SK-N-SH (cell line): ENCODE data around the gene FBXO17. TPM values are rescaled to one million over a fixed set of nuclear protein-coding genes. Genes with fewer than 3 reads are reported as not detected.

ENCODE experiments used
- CTCF ChIA-PET: fragments of 300-600, 350-600 bp; formaldehyde crosslinking; extraction: SDS; loops from one replicate; lab custom pipeline; 2021; lab: Yijun Ruan, JAX
- POLR2A ChIA-PET: fragments of 350-600 bp; sonication (Branson Sonifier 250); formaldehyde crosslinking; extraction: SDS; loops from one replicate; lab custom pipeline; 2020; ENCODE audit warnings: antibody characterized with exemption, inconsistent platforms; lab: Yijun Ruan, JAX
- DNase-seq: peaks from one replicate; pipeline ENCODE4 v3.0.0; 2012
- H2AFZ ChIP-seq: fragments of 200-600 bp; sonication (generic); 2 replicates; pipeline ENCODE4 v1.8.1; 2016; ENCODE audit warnings: antibody characterized with exemption, mild to moderate bottlenecking, low read depth
- H3F3A ChIP-seq: fragments of 200-600 bp; sonication (generic); replicated peaks from 2 replicates; pipeline ENCODE3; 2016; ENCODE audit warnings: antibody characterized with exemption, mild to moderate bottlenecking; ENCODE audit not compliant: insufficient read depth
- H3K27ac ChIP-seq, 2 experiments: fragments of 200-500 bp in 1 of 2; fragments of 200-600 bp in 1 of 2; sonication (Bioruptor generic) in 1 of 2; sonication (generic), shearing (Covaris generic) in 1 of 2; 2 replicates each; pipeline versions ENCODE4 v1.5.1 to v1.6.1; 2014 to 2016; ENCODE audit warnings: low read depth in 2 of 2, inconsistent platforms in 1 of 2, low read length in 1 of 2, mild to moderate bottlenecking in 1 of 2, mixed read lengths in 1 of 2
- H3K27me3 ChIP-seq: fragments of 200-600 bp; sonication (generic), shearing (Covaris generic); 2 replicates; pipeline ENCODE4 v1.6.1; 2016; ENCODE audit warnings: mixed run types; ENCODE audit not compliant: insufficient read depth
- H3K36me3 ChIP-seq, 2 experiments: fragments of 200-500 bp in 1 of 2; fragments of 200-600 bp in 1 of 2; sonication (Bioruptor generic) in 1 of 2; sonication (generic) in 1 of 2; replicated peaks in 1 of 2; 2 replicates each; pipeline versions ENCODE3 to v1.5.1; 2014 to 2016; ENCODE audit warnings: low read length in 1 of 2, mild to moderate bottlenecking in 1 of 2; ENCODE audit not compliant: insufficient read depth in 2 of 2, control insufficient read depth in 1 of 2
- H3K4me1 ChIP-seq, 2 experiments: fragments of 200-500 bp in 1 of 2; fragments of 200-600 bp in 1 of 2; sonication (Bioruptor generic) in 1 of 2; sonication (generic), shearing (Covaris generic) in 1 of 2; 2 replicates each; pipeline versions ENCODE4 v1.5.1 to v1.6.1; 2014 to 2016; ENCODE audit warnings: low read depth in 1 of 2, low read length in 1 of 2, mixed run types in 1 of 2; ENCODE audit not compliant: insufficient read depth in 2 of 2, control insufficient read depth in 1 of 2
- H3K4me2 ChIP-seq: fragments of 200-600 bp; sonication (generic), shearing (Covaris generic); 2 replicates; pipeline ENCODE4 v1.6.1; 2017; ENCODE audit warnings: mixed run types
- H3K4me3 ChIP-seq, 2 experiments: fragments of 200-500 bp in 1 of 2; fragments of 200-600 bp in 1 of 2; sonication (Bioruptor generic) in 1 of 2; sonication (generic), shearing (Covaris generic) in 1 of 2; 2 replicates each; pipeline versions ENCODE4 v1.5.1 to v1.8.1; 2014 to 2016; ENCODE audit warnings: low read depth in 2 of 2, inconsistent platforms in 1 of 2, low read length in 1 of 2, mild to moderate bottlenecking in 1 of 2, mixed read lengths in 1 of 2, moderate library complexity in 1 of 2
- H3K79me2 ChIP-seq: fragments of 200-600 bp; sonication (generic); 2 replicates; pipeline ENCODE4 v1.8.1; 2017; ENCODE audit warnings: mild to moderate bottlenecking; ENCODE audit not compliant: insufficient read depth
- H3K9ac ChIP-seq: fragments of 200-600 bp; sonication (generic); 2 replicates; pipeline ENCODE4 v1.6.1; 2017; ENCODE audit warnings: mixed run types
- H3K9me2 ChIP-seq: fragments of 200-600 bp; sonication (generic); 2 replicates; pipeline ENCODE4 v1.6.1; 2017; ENCODE audit warnings: mixed run types
- H3K9me3 ChIP-seq: fragments of 200-600 bp; sonication (generic); 2 replicates; pipeline ENCODE4 v1.6.1; 2017; ENCODE audit warnings: mixed run types, mild to moderate bottlenecking, moderate library complexity
- H4K20me1 ChIP-seq: fragments of 200-600 bp; sonication (generic); 2 replicates; pipeline ENCODE4 v1.6.1; 2017; ENCODE audit warnings: mild to moderate bottlenecking, mixed run types; ENCODE audit not compliant: insufficient read depth
- CHD2 ChIP-seq: fragments of 150-350 bp; IDR thresholded peaks from 2 replicates; pipeline ENCODE4 v1.6.1; 2018; ENCODE audit warnings: low read length; ENCODE audit not compliant: partially characterized antibody
- EZH2phosphoT487 ChIP-seq: fragments of 200-600 bp; sonication (generic); IDR thresholded peaks from 2 replicates; pipeline ENCODE4 v1.6.1; 2017; ENCODE audit warnings: low read depth, mixed run types, mild to moderate bottlenecking, antibody characterized with exemption, moderate library complexity, borderline replicate concordance
- FOSL2 ChIP-seq: IDR thresholded peaks from 2 replicates; pipeline ENCODE4 v1.4.0; 2012; ENCODE audit warnings: low read depth, mild to moderate bottlenecking, moderate library complexity, borderline replicate concordance
- GABPA ChIP-seq: IDR thresholded peaks from 2 replicates; pipeline ENCODE4 v1.4.0; 2012; ENCODE audit warnings: low read depth, mild to moderate bottlenecking
- GATA2 ChIP-seq: sonication (generic); formaldehyde crosslinking; IDR thresholded peaks from 2 replicates; pipeline ENCODE4 v1.5.0; 2020; ENCODE audit warnings: mild to moderate bottlenecking, missing genetic modification reagents
- JUND ChIP-seq: IDR thresholded peaks from 2 replicates; pipeline ENCODE4 v1.4.0; 2012
- MAX ChIP-seq: IDR thresholded peaks from 2 replicates; pipeline ENCODE4 v1.4.0; 2012; ENCODE audit warnings: low read depth
- MXI1 ChIP-seq: IDR thresholded peaks from 2 replicates; pipeline ENCODE4 v1.6.1; 2012; ENCODE audit warnings: mild to moderate bottlenecking, low read depth, low read length, improper control_type of control experiment
- NFIC ChIP-seq: IDR thresholded peaks from 2 replicates; pipeline ENCODE4 v1.4.0; 2012; ENCODE audit warnings: borderline replicate concordance
- NRF1 ChIP-seq: IDR thresholded peaks from 2 replicates; pipeline ENCODE4 v1.6.1; 2012; ENCODE audit warnings: low read depth, mild to moderate bottlenecking, low read length
- REST ChIP-seq: IDR thresholded peaks from 2 replicates; pipeline ENCODE4 v1.6.1; 2012; ENCODE audit warnings: mild to moderate bottlenecking, low read depth, low read length, moderate library complexity
- RFX5 ChIP-seq: IDR thresholded peaks from 2 replicates; pipeline ENCODE4 v1.6.1; 2012; ENCODE audit warnings: mild to moderate bottlenecking, improper control_type of control experiment, low read length
- RXRA ChIP-seq: IDR thresholded peaks from 2 replicates; pipeline ENCODE4 v1.4.0; 2012; ENCODE audit warnings: low read depth, mild to moderate bottlenecking, borderline replicate concordance
- SIN3A ChIP-seq: IDR thresholded peaks from 2 replicates; pipeline ENCODE4 v1.6.1; 2012; ENCODE audit warnings: low read depth, mild to moderate bottlenecking, low read length, moderate library complexity, borderline replicate concordance
- TCF12 ChIP-seq: IDR thresholded peaks from 2 replicates; pipeline ENCODE4 v1.4.0; 2012
- ZBTB33 ChIP-seq: IDR thresholded peaks from 2 replicates; pipeline ENCODE4 v1.4.0; 2012; ENCODE audit warnings: low read depth, borderline replicate concordance
- WGBS: methylation state at CpG from one replicate; pipeline ENCODE4 v1.1.6; 2017; ENCODE audit warnings: low lambda C conversion rate; 5-methylcytosine and 5-hydroxymethylcytosine counted together
- polyA plus RNA-seq, 3 experiments: library from polyadenylated mRNA; depleted of rRNA; stranded (reverse); fragments of >200 nt; gene quantifications; 2 replicates each; pipeline ENCODE4 v1.2.3, GENCODE V29; 2012
- TF ChIP-seq, protein P1 (sequence below): fragments of 200-600 bp; sonication (generic); IDR thresholded peaks from 2 replicates; pipeline ENCODE4 v1.6.1; 2017; ENCODE audit warnings: antibody characterized with exemption, mild to moderate bottlenecking, moderate library complexity

Gene FBXO17
- polyA plus RNA-seq, 1 of the 3 experiments (the other 2 are of a cell fraction): 40.7 TPM

- Histone ChIP-seq H4K20me1 (no peaks in the 10 kb centered on the region), H2AFZ (no peak overlapping the region), H3K27ac (no peak overlapping the region), H3K36me3 (peaks cover 0 to 5% of the 10 kb centered on the region in 2 experiments), H3F3A (peaks cover 4% of the 10 kb centered on the region), H3K27me3 (no peaks in the 10 kb centered on the region), H3K79me2 (peaks cover 43% of the 10 kb centered on the region), H3K9me3 (no peaks in the 10 kb centered on the region), H3K4me2 (no peak overlapping the region), H3K4me3 (no peak overlapping the region), H3K9me2 (no peaks in the 10 kb centered on the region), H3K9ac (no peak overlapping the region), H3K4me1 (peaks cover 0 to 9% of the 10 kb centered on the region in 2 experiments; a peak in 2 of 4 replicates)
- DNase-seq: no peak
- TF ChIP-seq REST (no peak), CHD2 (no peak), GABPA (no peak), FOSL2 (no peak)
- CTCF ChIA-PET: interaction anchor here (2.4 to 2.8 kb wide), 2 partner anchors 14 to 29 kb away, joined by 8 to 19 read pairs; partner anchors contain the start of genes MRPS12 and SARS2
- WGBS: 100% methylated on average over 1 of the region's 1 CpG
- POLR2A ChIA-PET: no interaction called here
Measured at GRCh38 chr19:38901683-38902082, 73.9 kb downstream of the FBXO17 start.

DNA sequence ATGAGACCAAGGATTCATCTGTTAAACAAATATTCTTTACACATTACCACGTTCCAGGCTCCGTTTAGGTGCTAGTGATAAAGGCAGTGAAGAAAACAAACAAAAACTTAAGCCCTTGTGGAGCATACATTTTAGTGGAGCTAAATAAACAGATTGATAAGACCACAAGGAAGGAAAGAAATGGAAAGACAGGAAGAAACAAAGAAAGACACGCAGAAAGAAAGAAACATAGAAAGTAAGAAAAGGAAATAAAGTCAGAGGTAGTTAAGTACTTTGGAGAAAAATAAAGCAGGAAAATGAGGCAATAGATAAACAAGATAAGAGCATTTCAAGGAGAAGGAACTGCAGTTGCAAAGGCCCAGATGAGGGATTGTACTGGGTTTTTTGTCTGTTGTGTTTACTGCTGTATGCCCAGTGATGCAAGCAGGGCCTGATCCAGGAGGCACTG, 74.8 kb downstream of the FBXO17 start:
- WGBS: 59% methylated on average over 3 of the region's 3 CpGs
- Histone ChIP-seq H2AFZ (peak overlapping the region; percentile 88; the same call in 1 of the 2 replicates), H3K4me1 (peaks cover 0 to 9% of the 10 kb centered on the region in 2 experiments; a peak in 2 of 4 replicates), H3K36me3 (peaks cover 0 to 5% of the 10 kb centered on the region in 2 experiments), H3K9me2 (no peaks in the 10 kb centered on the region), H3K4me3 (peak overlapping the region; percentile 66 to 92), H3F3A (peaks cover 4% of the 10 kb centered on the region), H3K79me2 (peaks cover 43% of the 10 kb centered on the region), H4K20me1 (no peaks in the 10 kb centered on the region), H3K27me3 (no peaks in the 10 kb centered on the region), H3K4me2 (peak overlapping the region; percentile 88), H3K9ac (peak overlapping the region; percentile 81), H3K9me3 (no peaks in the 10 kb centered on the region), H3K27ac (peak overlapping the region; percentile 51 to 77; a peak in 3 of 4 replicates)
- TF ChIP-seq NFIC: no peak
- no peak for TF ChIP-seq JUND
- no peak for TF ChIP-seq EZH2phosphoT487
- no peak for TF ChIP-seq RFX5
- no peak for TF ChIP-seq MAX
- no peak for TF ChIP-seq ZBTB33
- no peak for TF ChIP-seq SIN3A
- TF ChIP-seq TCF12: no peak
- TF ChIP-seq, protein P1, sequence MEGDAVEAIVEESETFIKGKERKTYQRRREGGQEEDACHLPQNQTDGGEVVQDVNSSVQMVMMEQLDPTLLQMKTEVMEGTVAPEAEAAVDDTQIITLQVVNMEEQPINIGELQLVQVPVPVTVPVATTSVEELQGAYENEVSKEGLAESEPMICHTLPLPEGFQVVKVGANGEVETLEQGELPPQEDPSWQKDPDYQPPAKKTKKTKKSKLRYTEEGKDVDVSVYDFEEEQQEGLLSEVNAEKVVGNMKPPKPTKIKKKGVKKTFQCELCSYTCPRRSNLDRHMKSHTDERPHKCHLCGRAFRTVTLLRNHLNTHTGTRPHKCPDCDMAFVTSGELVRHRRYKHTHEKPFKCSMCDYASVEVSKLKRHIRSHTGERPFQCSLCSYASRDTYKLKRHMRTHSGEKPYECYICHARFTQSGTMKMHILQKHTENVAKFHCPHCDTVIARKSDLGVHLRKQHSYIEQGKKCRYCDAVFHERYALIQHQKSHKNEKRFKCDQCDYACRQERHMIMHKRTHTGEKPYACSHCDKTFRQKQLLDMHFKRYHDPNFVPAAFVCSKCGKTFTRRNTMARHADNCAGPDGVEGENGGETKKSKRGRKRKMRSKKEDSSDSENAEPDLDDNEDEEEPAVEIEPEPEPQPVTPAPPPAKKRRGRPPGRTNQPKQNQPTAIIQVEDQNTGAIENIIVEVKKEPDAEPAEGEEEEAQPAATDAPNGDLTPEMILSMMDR: no peak
- TF ChIP-seq RXRA: no peak
- no peak for TF ChIP-seq FOSL2
- TF ChIP-seq MXI1: no peak
- TF ChIP-seq GATA2: no peak
- TF ChIP-seq NRF1: no peak
- CTCF ChIA-PET: interaction anchor here (0.9 to 2.8 kb wide), 8 partner anchors 13 to 495 kb away, joined by 3 to 19 read pairs (median 4); partner anchors contain the start of genes MRPS12 and SARS2
- no peak for DNase-seq
- POLR2A ChIA-PET: interaction anchor here (1.6 kb wide), 1 partner anchor 38 kb away, joined by 3 read pairs; no protein-coding TSS in a partner anchor
